ENCODE data around the gene BABAM2. TPM values are rescaled to one million over a fixed set of nuclear protein-coding genes. Genes with fewer than 3 reads are reported as not detected.

BABAM2 gene
- polyA plus RNA-seq, 1 experiment = 32.6 TPM

DNA sequence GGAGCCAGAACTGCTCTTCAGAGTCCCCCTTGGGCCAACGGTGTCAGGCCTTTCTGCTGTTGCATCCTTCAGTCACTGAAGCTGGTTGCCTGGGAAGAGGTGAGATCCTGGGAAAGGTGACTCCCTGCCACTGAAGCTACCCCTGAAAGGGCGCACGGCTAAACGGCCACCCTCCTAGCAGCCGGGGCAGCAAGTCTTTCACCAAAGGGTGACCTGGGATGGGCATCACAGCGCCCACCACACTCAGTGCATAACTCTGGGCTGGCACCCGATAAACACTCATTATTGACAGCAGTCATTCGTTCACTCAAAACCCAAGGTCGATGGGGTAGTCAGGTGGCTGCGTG is 475.6 kb downstream of the BABAM2 start:
- DNase-seq (ENCODE audit: low read depth) = no peak
- Histone ChIP-seq H3K36me3 (ENCODE audit: control insufficient read depth, insufficient read depth, low read length) (no peaks in the 10 kb centered on the region), H3K27me3 (ENCODE audit: control insufficient read depth, insufficient read depth, low read length) (no peaks in the 10 kb centered on the region), H3K4me3 (ENCODE audit: low read depth, low read length) (no peak overlapping the region)
- POLR2A ChIA-PET = no interaction called here
- TF ChIP-seq, protein P1, sequence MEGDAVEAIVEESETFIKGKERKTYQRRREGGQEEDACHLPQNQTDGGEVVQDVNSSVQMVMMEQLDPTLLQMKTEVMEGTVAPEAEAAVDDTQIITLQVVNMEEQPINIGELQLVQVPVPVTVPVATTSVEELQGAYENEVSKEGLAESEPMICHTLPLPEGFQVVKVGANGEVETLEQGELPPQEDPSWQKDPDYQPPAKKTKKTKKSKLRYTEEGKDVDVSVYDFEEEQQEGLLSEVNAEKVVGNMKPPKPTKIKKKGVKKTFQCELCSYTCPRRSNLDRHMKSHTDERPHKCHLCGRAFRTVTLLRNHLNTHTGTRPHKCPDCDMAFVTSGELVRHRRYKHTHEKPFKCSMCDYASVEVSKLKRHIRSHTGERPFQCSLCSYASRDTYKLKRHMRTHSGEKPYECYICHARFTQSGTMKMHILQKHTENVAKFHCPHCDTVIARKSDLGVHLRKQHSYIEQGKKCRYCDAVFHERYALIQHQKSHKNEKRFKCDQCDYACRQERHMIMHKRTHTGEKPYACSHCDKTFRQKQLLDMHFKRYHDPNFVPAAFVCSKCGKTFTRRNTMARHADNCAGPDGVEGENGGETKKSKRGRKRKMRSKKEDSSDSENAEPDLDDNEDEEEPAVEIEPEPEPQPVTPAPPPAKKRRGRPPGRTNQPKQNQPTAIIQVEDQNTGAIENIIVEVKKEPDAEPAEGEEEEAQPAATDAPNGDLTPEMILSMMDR (IDR thresholded peaks at IDR 0.05; ENCODE audit: insufficient read depth, low read depth, low read length) = no peak
- CTCF ChIA-PET = interaction anchor here (0.7 to 1.5 kb wide), 2 partner anchors 12 to 14 kb away, joined by 3 to 5 read pairs; no protein-coding TSS in a partner anchor

DNA sequence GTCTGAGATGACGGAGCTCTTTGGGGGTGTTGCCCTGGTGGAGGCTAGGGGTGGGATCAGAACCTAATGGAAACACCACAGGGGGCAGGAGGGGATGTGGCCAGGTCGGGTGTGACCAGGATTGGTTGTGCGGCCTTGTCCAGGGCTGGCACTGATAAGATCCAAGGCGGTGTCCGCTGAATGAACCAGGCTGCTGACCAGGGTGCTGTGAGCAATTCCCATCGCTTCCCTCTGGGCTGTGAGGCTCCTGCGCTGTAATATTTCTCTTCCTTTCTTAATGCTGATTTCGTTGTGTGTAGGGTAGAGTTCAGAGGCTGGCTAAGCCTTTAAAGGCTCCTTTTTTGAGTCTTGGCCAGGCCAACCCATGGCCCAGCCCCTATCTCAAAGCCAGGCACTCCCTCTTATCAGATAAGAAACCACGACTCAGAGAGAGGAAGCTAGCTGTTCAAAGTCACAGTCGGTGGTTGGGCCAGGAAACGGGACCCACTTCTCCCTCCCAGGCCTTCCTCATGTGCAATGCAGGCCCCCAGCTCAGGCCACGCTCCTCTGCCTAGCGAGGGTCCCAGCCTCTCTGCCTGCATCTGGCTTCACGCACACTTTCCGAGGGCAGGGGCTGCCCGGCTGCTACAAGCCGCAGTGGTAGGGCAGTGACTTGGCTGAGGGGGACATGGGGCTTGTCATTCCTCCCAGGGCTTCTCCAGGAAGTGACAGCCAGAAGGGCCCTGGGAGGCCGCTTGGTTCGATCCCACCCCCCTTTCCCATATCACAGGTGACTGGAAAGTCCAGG is 476.2 kb downstream of the BABAM2 start:
- no peak for DNase-seq (ENCODE audit: low read depth)
- ChIA-PET CTCF (interaction anchor here (1.5 kb wide), 1 partner anchor 15 kb away, joined by 5 read pairs; no protein-coding TSS in a partner anchor), POLR2A (no interaction called here)
- no peaks in the 10 kb centered on the region for H3K36me3 ChIP-seq (ENCODE audit: control insufficient read depth, insufficient read depth, low read length)
- H3K4me3 ChIP-seq (ENCODE audit: low read depth, low read length) = no peak overlapping the region
- TF ChIP-seq, protein P1 (IDR thresholded peaks at IDR 0.05; ENCODE audit: insufficient read depth, low read depth, low read length) = no peak
- H3K27me3 ChIP-seq (ENCODE audit: control insufficient read depth, insufficient read depth, low read length) = no peaks in the 10 kb centered on the region

DNA sequence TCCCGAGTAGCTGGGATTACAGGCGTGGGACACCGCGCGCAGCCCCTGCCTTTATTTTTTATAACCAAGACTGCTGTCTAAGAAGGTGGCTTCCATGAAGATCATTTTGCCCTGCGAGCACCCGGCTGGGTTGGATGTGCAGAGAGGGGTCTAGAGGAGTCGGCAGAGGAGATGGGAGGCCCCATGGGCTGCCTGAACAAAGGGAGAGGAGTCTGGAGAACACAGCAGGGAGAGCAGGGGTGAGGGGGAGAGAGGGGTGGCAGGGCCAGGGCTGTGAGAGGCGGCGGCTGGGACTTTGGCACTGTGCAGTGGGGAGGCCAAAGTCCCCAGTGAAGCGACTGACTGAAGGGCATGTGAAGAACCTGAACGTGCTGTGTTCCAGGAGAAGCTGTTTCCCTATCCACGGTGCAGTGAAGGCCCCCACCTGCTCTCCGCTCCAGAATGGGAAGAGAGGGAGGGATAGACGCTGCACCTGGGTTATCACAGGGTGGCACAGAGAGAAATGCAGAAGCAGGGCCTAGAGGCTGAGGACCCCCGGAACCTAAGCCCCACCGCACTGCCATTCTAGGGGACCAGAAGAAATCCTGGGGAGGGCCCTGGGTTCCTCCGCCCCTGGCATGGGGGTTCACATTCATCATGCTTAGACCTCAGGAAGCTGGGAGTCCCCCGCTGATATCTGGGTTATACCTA is 477.3 kb downstream of the BABAM2 start:
- Histone ChIP-seq H3K36me3 (ENCODE audit: control insufficient read depth, insufficient read depth, low read length) (no peaks in the 10 kb centered on the region), H3K27me3 (ENCODE audit: control insufficient read depth, insufficient read depth, low read length) (no peaks in the 10 kb centered on the region), H3K4me3 (ENCODE audit: low read depth, low read length) (no peak overlapping the region)
- DNase-seq (ENCODE audit: low read depth) = no peak
- TF ChIP-seq, protein P1 (IDR thresholded peaks at IDR 0.05; ENCODE audit: insufficient read depth, low read depth, low read length) = no peak
- ChIA-PET CTCF (no interaction called here), POLR2A (no interaction called here)

DNA sequence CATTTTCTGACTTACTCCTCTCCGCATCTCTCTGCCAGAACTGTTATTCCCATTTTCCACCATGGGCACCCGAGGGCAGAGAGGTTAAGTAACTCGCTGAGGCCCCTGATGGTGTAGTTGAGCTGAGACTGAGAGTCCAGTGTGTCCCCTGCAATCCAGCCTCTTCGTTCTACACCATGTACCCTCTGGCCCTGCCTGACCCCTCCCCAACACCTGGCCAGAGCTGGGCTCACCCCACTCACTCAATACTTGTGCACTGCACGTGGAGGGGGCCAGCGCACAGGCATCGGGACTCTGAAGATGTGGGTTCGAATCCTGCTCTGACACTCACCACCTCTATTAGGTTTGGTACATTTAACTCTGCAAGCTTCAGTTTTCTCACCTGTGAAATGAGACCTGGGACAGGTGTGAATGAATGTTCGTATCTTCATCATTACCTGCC is 477.8 kb downstream of the BABAM2 start:
- DNase-seq (ENCODE audit: low read depth) = no peak
- TF ChIP-seq, protein P1 (IDR thresholded peaks at IDR 0.05; ENCODE audit: insufficient read depth, low read depth, low read length) = no peak
- ChIA-PET POLR2A (no interaction called here), CTCF (no interaction called here)
- Histone ChIP-seq H3K4me3 (ENCODE audit: low read depth, low read length) (no peak overlapping the region), H3K36me3 (ENCODE audit: control insufficient read depth, insufficient read depth, low read length) (no peaks in the 10 kb centered on the region), H3K27me3 (ENCODE audit: control insufficient read depth, insufficient read depth, low read length) (no peaks in the 10 kb centered on the region; the same call in 1 of the 2 replicates)

DNA sequence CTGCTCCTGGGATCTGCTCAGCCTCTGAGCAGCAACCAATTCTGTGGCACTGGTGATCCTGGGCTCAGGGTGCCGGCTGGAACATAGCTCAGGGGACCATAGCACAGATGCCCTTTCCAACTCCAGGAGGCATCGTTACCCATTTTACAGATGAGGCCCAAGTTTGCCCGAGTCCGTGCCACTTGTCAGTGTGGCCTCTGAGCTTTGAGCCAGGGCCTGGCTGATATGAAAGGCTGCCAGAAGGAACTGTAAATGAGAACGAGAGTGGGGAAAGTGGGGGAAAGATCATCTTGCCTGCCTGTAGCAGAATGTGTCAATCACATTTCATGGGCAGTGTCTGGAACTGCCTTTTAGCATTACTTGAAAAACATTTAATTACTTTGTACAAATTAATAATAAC is 478.8 kb downstream of the BABAM2 start:
- Histone ChIP-seq H3K27me3 (ENCODE audit: control insufficient read depth, insufficient read depth, low read length) (no peaks in the 10 kb centered on the region; the same call in 1 of the 2 replicates), H3K36me3 (ENCODE audit: control insufficient read depth, insufficient read depth, low read length) (no peaks in the 10 kb centered on the region), H3K4me3 (ENCODE audit: low read depth, low read length) (no peak overlapping the region)
- DNase-seq (ENCODE audit: low read depth) = no peak
- TF ChIP-seq, protein P1 (IDR thresholded peaks at IDR 0.05; ENCODE audit: insufficient read depth, low read depth, low read length) = no peak
- ChIA-PET POLR2A (interaction anchor here (0.6 kb wide), 1 partner anchor 32 kb away, joined by 3 read pairs; no protein-coding TSS in a partner anchor), CTCF (interaction anchor here (1.7 kb wide), 1 partner anchor 10 kb away, joined by 4 read pairs; no protein-coding TSS in a partner anchor)

Measured in BJ (cell line).